ENCODE results near the gene SLC26A3. TPM values are rescaled to one million over a fixed set of nuclear protein-coding genes. Genes with fewer than 3 reads are reported as not detected.

The SLC26A3 gene
- total and polyA plus RNA-seq, 2 of the 8 experiments (the other 6 are each of a cell fraction or from before 2014, with no cell fraction given), result not detected

DNA sequence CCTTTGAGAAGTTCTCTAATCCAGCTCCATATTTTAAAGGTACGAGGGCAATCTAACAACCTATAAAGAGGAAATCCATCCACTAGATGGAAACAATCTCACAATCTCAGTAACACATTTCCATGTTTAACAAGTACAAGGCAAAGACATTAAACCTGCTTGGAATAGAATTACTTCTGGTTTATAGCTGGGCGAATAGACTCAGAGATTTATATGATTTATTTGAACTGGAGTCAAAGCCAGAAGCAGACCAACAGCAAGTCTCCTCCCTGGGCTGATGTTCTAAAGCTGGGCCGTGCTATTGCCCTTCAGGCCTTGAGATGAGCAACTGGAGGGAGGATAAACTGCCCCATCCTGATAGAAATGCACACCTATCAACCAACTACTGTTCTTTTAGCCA lies 25.3 kb downstream of the SLC26A3 start:
- ChIA-PET POLR2A (ENCODE audit: partially characterized antibody) (no interaction called here), CTCF (ENCODE audit: partially characterized antibody) (interaction anchor here (0.6 to 2.9 kb wide), 3 partner anchors 97 to 368 kb away, joined by 3 to 9 read pairs (median 3); no protein-coding TSS in a partner anchor)
- H2BK20ac ChIP-seq (ENCODE audit: low read length), result no peak overlapping the region
- H3K23ac ChIP-seq (ENCODE audit: insufficient read length), result no peak overlapping the region
- no peaks in the 10 kb centered on the region for H3K79me2 ChIP-seq (ENCODE audit: control insufficient read depth in 1 of 2, insufficient read depth in 2 of 2, low read length in 2 of 2)
- H3K4me1 ChIP-seq (replicated peaks in 1 of 4; ENCODE audit: control insufficient read depth in 3 of 4, insufficient read depth in 4 of 4, low read length in 3 of 4), result no peaks in the 10 kb centered on the region
- no peak for FAIRE-seq
- H3K36me3 ChIP-seq (ENCODE audit: control insufficient read depth in 2 of 4, insufficient read depth in 4 of 4, low read length in 3 of 4), result no peaks in the 10 kb centered on the region
- no peak overlapping the region for H3K27ac ChIP-seq (ENCODE audit: low read depth, low read length)
- H2BK15ac ChIP-seq (ENCODE audit: low read length), result no peak overlapping the region
- no peaks in the 10 kb centered on the region for H3K9me3 ChIP-seq (ENCODE audit: insufficient read depth in 2 of 2, low read depth in 1 of 2, low read length in 1 of 2)
- no peaks in the 10 kb centered on the region; a peak in 1 of 7 replicates for H3K27me3 ChIP-seq (replicated peaks in 1 of 4; ENCODE audit: control insufficient read depth in 3 of 4, extremely low read depth in 1 of 4, insufficient read depth in 3 of 4, low read length in 3 of 4)
- no peak overlapping the region for H3K14ac ChIP-seq (ENCODE audit: insufficient read length)
- no peak overlapping the region for H4K5ac ChIP-seq (ENCODE audit: insufficient read length, low read depth, low read length)
- no peak for DNase-seq (ENCODE audit: low read depth in 1 of 2, low spot score in 2 of 2)
- no peak overlapping the region for H3K4me2 ChIP-seq (ENCODE audit: insufficient read depth in 1 of 2, low read depth in 2 of 2, low read length in 2 of 2)
- 95% methylated on average over 3 of the region's 3 CpGs; no CpG with 5 or more reads in 1 of the 2 experiments for WGBS, 2 experiments (ENCODE audit: extremely low coverage in 1 of 2, insufficient coverage in 1 of 2, insufficient read length in 1 of 2, insufficient replicate concordance in 2 of 2, low coverage in 1 of 2, low lambda C conversion rate in 2 of 2, missing lambda C conversion rate in 1 of 2)
- H2BK5ac ChIP-seq (ENCODE audit: low read depth, low read length), result no peak overlapping the region
- TF ChIP-seq, protein P1, sequence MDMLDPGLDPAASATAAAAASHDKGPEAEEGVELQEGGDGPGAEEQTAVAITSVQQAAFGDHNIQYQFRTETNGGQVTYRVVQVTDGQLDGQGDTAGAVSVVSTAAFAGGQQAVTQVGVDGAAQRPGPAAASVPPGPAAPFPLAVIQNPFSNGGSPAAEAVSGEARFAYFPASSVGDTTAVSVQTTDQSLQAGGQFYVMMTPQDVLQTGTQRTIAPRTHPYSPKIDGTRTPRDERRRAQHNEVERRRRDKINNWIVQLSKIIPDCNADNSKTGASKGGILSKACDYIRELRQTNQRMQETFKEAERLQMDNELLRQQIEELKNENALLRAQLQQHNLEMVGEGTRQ (IDR thresholded peaks at IDR 0.05; ENCODE audit: low read length), result no peak
- no peak for TF ChIP-seq BRCA1 (IDR thresholded peaks at IDR 0.05; ENCODE audit: low read depth, low read length)
- no peak for TF ChIP-seq BCL11A (IDR thresholded peaks at IDR 0.05; ENCODE audit: low read depth in 2 of 2, low read length in 2 of 2)
- TF ChIP-seq EP300 (IDR thresholded peaks at IDR 0.05; ENCODE audit: borderline replicate concordance in 1 of 2, low read depth in 2 of 2, low read length in 2 of 2), result no peak
- TF ChIP-seq, protein P2, sequence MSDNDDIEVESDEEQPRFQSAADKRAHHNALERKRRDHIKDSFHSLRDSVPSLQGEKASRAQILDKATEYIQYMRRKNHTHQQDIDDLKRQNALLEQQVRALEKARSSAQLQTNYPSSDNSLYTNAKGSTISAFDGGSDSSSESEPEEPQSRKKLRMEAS (IDR thresholded peaks at IDR 0.05), result no peak
- TF ChIP-seq EZH2 (IDR thresholded peaks at IDR 0.05; ENCODE audit: low read depth, low read length, severe bottlenecking), result no peak
- no peak for TF ChIP-seq ASH2L (IDR thresholded peaks at IDR 0.05; ENCODE audit: low read length)
- no peak for TF ChIP-seq CEBPB (IDR thresholded peaks at IDR 0.05; ENCODE audit: low read depth, low read length)
- TF ChIP-seq RNF2 (IDR thresholded peaks at IDR 0.05; ENCODE audit: borderline replicate concordance, low read depth, low read length, missing control alignments, poor library complexity, severe bottlenecking), result no peak
- no peak for TF ChIP-seq POLR2A (IDR thresholded peaks at IDR 0.05; ENCODE audit: control extremely low read depth in 1 of 2, low read depth in 2 of 2, low read length in 2 of 2)
- TF ChIP-seq POLR2AphosphoS5 (IDR thresholded peaks at IDR 0.05; ENCODE audit: low read depth, low read length), result no peak
- TF ChIP-seq JUN (IDR thresholded peaks at IDR 0.05; ENCODE audit: low read depth, low read length), result no peak
- no peak for TF ChIP-seq KDM4A (IDR thresholded peaks at IDR 0.05; ENCODE audit: low read depth, low read length, severe bottlenecking)
- no peak overlapping the region for H3K56ac ChIP-seq (replicated peaks; ENCODE audit: insufficient read length, low read depth, low read length)
- no peak overlapping the region for H2AK5ac ChIP-seq (ENCODE audit: low read depth, low read length)
- H2BK120ac ChIP-seq (replicated peaks; ENCODE audit: low read depth, low read length), result no peak overlapping the region
- no peaks in the 10 kb centered on the region for H3K23me2 ChIP-seq (ENCODE audit: low read depth, low read length)
- H2BK12ac ChIP-seq (ENCODE audit: low read depth, low read length), result no peak overlapping the region
- no peak overlapping the region for H3K9ac ChIP-seq (replicated peaks in 1 of 4; ENCODE audit: extremely low read depth in 1 of 4, low read depth in 3 of 4, low read length in 3 of 4)
- no peaks in the 10 kb centered on the region for H3K79me1 ChIP-seq (ENCODE audit: low read depth, low read length)
- no peak overlapping the region for H4K91ac ChIP-seq (replicated peaks; ENCODE audit: insufficient read length, low read length)
- H2AFZ ChIP-seq (ENCODE audit: low read length), result no peak overlapping the region
- H3K18ac ChIP-seq (ENCODE audit: extremely low read depth, low read length), result no peak overlapping the region
- H4K20me1 ChIP-seq (replicated peaks in 1 of 2; ENCODE audit: control insufficient read depth in 1 of 2, insufficient read depth in 2 of 2, low read length in 2 of 2), result no peaks in the 10 kb centered on the region
- H4K8ac ChIP-seq (ENCODE audit: extremely low read depth, insufficient read depth, low read length), result no peak overlapping the region
- no peak overlapping the region for H3K4me3 ChIP-seq (ENCODE audit: extremely low read depth in 1 of 4, insufficient read depth in 2 of 4, low read depth in 3 of 4, low read length in 4 of 4)
- H3K4ac ChIP-seq (replicated peaks; ENCODE audit: insufficient read length, low read depth, low read length), result no peak overlapping the region
